ENCODE results near the gene MFN1.
A peak's percentile ranks its signal among the peaks of the same experiment; 100 is the strongest.
"Not testable (repeated sequence)": the region's sequence is repeated elsewhere in the genome, so short reads cannot be mapped to it uniquely, and the experiment has no call there.

MFN1 gene

DNA sequence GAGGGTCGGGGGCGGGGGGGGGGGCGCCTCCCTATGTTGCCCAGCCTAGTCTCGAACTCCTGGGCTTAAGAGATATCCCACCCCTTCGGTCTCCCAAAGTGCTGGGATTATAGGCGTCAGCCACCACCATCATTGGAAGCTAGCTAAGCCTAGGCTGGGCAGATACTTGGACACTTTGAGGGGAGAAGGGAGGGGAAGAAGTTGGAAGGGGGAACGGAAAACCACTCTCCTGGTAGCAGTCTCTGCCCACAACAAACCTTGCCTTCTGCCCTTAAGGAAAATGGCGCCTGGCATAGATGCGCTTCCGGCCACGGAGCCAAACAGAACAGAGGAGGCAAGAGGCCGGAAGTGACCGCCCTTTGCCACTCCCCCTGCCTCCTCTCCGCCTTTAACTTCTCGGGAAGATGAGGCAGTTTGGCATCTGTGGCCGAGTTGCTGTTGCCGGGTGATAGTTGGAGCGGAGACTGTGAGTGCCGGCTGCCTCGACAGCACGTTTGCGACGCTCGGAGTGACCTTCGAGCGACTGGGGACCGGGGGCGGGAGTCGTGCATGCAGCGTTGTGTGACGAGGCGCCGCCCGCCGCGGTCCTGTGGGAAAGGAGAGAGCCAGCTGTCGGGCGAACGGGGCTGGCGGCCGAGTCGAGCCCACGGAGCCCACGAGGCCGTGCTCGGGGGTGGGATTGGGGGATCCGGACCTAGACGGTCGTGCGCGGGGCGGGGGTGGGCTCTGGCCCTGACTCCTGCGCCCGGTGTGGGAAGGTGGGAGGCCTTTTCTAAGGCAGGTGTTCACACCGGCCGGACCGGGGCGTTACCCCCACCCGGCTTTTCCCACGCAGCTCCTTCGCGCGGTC lies at the start of gene MFN1:
MFN1 (plus strand) TSS at position 365 of the 850 bp plus-strand sequence. CDS start 1,143 bp downstream, outside the sequence.
- DNase-seq, result peak; percentile 69

DNA sequence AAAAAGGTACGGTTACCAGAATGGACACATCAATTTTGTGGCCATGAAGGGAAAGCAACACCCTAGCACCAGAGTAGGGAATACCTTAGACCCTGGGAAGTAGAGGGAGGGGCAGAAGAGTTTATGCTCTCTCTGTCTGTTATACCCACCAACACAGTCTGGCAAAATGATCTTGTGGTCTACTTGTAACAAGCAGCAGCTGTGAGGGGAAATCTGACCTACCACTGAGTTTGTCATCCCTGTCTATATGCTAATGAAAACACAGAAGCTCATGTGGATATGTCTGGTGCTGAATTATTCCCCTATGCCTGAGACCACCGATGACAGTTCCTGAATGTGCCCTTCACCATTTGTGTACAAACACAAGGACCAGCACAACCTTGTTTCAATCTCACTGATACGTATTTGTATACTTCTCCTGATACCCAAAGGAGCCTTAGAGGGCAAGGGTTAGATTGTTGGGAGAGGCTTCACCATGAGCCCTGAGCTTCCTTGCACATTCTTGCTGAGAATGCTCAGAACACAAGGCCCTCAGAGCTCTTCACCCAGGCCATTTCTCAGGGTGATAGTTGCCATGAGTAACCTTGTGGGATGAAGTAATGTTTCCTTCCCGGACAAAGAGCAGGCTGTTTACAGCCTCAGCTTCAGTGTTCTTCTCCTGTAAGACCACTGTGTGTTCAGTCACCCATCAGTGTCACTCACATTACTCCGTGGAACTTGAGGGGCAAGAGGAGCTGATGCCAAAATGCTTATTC lies 49.4 kb upstream of the MFN1 start:
- no peak for DNase-seq

DNA sequence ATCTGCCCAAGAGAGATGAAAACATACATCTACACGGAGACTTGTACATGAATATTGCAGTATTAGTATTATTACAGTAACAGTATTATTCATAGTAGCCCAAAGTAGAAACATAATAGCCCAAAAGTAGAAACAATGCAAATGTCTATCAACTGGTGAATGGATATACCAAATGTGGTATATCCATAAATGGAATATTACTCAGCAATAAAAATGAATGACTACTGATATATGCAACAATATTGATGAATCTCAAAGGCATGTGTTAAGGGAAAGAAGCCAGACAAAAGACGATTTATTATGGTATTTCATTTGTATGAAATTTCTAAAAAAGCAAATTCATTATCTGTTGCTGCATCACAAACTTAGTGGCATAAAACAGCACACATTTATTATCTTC lies 48.2 kb upstream of the MFN1 start:
- no peak for DNase-seq

DNA sequence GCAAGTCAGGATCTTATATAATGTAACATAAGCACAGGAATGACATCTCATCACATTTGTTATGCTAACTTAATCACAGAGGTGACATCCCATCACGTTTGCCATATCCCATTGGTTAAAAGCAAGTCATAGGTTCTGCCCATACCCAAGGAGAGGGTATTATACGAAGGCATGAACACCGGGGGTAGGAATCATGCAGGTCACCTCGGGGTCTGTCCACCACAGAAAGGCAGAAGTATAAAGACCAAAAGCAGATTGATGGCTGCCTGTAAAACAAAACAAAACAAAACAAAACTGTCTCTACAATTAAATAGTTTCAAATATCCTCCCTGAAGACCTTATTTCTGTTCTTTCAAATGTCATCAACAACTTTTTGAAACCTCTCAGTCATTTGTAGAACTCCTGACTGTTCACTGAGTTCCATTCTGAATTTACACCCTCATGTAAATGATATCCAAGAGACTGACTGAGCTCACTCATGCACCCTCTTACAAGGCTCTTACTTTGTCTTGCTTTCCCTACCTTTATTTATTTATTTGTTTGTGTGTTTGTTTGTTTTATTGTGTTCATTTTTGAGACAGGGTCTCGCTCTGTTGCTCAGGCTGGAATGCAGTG lies 47.4 kb upstream of the MFN1 start:
- DNase-seq, result no peak

DNA sequence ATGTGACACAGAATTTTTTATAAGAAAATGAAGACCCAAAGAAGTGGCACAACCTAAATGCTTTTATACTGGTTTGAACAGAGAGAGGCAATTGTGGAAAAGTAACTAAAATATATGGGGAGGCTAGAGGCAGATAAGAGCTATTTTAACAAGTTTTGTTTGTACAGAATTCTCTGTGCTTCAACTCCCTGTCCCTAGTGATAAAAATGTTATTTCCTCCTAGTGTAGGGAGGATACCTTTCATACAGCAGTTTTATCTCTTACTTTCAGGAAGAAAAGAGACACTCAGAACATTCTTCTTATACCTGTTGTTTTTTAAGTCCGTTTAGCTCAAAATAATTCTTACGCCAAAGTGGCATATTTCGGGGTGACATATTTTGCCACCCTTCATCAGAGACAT lies 45.9 kb upstream of the MFN1 start:
- no peak for DNase-seq

DNA sequence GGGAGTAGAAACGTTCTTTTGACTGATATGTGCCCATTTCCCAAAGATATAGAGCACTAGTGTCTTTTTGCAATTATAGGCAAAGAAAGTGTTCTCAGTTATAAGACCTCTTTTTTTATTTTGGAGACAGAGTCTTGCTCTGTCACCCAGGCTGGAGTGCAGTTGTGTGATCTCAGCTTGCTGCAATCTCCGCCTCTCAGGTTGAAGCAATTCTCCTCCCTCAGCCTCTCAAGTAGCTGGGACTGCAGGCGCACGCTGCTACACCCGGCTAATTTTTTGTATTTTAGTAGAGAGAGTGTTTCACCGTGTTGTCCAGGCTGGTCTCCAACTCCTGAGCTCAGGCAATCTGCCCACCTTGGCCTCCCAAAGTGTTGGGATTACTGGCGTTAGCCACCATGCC lies 45.4 kb upstream of the MFN1 start:
- no peak for DNase-seq

DNA sequence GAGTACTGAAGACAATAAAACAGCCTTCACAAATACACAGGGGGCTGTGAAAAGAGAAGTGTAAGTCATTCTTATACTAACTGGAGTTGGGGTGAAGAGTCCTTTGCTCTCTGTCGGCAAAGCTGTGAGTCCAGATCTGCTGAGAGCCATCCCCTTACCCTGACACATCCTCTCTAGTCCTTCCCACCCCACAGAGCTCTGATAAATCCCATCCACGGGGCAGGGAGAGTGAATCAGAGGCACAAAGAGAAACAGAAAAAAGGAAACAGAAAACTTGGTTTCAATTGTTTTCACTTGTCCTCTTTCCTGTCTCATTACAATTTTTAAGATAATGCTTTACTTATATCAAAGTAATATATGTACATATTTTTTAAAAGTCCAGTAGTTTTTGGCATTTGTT lies 42.9 kb upstream of the MFN1 start:
- DNase-seq, result no peak

DNA sequence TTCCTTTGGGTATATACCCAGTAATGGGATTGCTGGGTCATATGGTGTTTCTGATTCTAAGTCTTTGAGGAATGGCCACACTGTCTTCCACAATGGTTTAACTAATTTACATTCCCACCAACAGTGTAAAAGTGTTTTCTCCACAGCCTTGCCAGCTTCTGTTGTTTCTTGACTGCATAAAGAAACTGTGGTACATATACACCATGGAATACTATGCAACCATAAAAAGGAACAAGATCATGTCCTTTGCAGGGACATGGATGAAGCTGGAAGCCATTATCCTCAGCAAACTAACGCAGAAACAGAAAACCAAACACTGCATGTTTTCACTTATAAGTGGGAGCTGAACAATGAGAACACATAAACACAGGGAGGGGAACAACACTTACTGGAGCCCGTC lies 40.1 kb upstream of the MFN1 start:
- not testable (repeated sequence) for DNase-seq

DNA sequence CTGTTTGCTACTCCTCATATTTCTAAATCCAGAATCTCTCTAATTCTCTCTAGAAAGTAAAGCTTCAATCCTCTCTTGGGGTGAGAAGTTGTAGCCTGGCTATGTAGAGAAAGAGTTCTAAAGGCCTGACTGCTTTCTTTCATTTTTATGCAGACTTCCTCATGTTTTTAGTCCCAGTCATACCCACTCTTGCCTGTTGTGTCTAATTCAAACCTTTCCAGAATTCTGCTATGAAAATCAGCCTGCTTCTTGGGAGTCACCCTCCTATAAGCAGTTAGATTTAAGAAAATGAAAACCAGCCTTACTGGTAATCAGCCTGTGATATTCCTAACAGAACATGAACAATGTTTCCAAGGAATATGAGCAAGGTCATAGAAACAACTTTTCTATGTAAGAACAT lies 39.5 kb upstream of the MFN1 start:
- no peak for DNase-seq

DNA sequence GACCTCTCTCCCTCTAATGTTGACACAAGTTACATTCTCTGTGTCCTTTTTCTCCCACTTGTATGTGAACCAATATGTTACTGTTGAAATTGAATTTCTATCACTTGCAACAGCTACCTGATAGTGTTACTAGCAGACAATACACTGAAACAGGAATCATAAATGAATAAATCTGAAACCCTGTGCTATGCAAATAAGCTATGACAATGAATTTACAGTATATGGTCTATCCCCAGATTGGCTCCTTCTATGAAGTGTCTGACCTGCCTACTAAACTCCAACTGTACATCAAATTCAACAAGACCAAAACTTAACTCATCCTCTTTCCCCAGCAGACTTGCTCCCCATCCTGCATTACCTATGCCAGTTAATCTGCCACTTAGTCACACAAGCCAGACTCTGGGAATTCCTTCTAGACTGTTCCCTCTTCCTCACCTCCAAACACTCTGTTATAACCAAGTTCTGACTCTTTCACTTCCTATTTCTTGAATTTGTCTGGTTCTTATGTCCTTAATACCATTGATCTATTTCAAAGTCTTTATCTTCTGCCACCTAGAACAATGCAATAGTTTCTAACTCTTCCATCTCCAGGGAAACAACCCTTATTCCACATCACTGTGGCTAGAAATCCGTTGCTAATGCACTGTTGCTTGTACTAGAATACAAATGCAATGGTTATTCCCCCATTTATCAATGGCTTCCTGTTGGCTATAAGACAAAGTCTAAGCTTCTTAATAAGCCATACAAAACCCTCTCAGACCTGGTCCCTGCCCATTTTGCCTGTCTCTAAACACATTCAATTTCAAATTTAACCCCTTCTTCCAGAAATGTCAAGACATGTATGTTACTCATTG lies 38.1 kb upstream of the MFN1 start:
- DNase-seq, result no peak

DNA sequence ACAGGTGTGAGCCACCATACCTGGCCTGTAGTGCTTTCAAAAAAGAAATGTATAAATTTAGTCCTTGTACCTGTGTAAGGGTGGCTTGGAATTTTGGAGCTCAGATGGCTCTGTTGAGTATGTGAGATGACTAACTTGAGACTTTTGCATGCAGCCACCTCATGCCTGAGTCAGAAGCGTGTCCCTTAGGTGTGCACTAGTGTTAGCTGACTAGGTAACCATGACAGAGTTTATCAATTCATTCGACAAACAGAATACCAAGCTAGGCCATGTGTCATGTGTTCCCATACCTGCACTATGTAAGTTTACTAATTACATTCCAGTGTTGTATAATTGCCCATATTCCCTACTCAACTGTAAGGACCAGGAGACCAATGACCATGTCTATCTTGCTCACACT lies 28.6 kb upstream of the MFN1 start:
- DNase-seq, result no peak

DNA sequence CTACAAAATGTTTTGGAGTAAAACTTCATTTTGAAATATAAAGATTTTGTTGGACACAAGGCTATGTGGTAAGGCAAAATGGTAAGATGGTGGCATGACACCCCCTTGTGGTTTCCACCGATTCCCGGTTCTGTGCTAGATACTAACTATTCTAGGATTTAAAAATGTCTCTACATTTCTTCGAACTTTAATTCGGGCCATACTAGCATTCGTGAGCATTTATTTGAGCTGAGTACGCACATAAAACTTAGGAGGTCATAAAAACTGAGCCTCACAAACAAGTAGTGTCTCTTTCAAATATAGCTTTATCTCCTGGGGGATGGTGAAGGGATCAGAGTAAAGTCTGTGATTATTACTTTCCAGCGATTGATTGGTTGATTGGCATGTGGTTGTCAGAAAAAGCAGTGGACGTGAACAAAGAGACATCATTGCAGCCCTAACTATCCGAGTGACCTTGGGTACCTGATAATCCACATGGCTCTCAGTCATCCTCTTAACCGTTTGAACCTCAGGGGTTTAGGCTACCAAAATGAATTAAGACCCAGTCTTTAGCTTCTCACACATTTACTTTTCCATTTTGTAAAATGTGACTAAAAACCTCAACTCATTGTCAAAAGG lies 25.7 kb upstream of the MFN1 start:
- no peak for DNase-seq

DNA sequence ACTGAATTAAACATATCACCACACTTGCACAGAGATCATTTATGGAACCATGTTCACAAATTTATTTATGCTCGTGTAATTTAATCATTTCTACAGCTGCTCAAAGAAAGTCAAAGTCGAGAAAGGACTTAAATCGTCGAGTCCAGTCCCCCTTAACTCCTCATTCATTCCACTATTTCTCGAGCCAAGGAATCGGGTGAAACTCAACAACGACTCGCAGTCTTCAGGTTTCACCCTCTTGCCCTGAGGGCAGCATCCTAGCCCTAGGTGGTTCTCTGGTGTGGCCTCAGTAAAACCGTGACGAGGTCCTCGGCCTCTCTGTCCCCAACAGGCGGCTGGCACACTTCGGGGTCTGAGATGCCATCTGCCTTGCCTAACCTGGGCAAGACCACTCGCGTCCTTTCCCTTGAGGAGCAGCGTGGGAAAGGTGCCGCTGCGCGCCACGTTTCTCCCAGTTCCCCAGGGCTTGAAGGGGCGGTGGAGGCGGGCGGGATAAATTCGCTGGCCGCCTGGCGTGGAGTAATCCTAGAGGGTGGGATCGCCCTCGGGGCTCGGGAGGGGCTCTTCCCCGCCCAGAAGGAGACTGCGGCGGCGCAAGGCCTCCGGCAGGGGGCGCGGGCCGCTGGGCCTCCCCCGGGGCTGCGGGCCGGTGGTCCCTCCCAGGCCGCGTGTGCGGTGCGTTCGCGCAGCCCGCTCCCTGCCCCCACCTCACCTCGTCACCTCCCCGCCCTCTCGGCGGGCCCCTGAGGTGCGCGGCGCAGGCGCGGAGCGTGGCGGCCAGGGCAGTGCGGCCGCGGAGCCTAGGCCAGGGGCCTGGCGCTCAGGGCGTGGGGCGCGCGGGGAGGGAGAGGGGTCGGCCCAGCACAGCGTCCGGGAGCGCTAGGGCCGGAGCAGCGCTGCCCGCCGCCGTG lies 25.0 kb upstream of the MFN1 start, which contains the start of gene ZNF639:
ZNF639 (plus strand) TSS at position 746 of the 911 bp plus-strand sequence. CDS start 5,263 bp downstream, outside the sequence.
- DNase-seq, result no peak

DNA sequence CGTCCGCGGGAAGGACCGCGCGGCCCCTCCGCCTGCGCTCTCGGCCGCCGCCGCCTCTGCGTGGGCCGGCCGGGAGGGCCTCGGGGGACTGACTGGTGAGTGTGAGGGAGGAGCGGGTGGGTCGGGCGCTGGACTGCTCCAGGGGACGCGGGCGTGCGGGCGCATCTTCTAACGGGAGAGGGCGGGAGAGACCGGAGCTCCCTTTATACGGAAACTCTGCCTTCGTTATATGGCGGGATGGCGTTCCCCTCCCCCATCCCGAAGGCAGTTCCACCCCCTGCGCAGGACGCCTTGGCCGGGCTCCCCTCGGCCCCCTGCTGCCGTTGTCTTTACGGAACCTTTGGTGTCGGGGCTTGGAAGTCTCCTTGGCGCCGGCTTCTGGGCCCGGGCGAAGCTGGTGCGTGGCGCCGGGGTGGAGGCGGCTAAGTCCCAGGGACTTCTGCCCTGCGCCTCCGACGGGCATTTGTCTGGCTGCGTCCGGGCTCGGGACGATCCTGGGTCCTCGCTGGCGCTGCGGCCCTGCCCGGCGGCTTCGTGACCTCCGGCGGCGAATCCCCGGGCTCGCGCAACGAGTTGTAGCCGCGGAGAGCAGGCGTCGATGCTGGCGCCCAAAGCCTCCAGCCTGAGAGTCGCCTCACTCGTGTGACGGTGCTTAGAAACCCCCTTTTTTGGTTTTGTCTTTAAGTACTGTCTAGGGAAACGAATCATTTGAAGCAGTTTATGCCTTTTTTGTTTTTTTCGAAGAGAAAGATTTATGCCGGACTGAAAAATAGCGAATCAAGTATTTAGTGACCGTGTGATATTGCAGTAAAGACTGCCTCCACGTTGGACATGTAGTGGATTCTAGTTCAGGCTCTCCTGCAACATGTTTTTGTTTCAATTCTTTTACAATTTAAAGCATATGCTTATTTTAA lies 24.1 kb upstream of the MFN1 start:
- no peak for DNase-seq

DNA sequence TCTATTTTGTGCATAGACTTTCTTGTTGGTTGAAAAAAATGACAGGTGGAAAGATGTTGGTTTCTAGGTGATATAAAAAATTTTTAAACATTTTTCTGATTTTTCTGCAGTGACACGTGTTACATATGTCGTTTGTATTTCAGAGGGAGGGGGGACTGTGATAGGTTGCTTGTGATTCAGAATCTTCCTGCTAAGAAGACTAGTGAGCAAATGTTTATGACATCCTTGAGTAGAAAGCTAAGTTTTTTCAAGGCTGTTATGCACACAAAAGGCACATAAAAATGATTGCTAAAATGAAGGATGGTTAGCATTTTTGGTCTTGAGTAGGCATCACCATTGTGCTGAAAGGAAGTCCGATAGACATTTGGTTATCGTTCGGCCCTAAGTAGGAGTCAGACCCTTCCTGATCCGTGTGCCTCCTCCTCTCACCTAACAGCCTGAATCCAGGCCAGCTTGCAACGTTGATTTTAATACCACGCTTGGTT lies 23.2 kb upstream of the MFN1 start:
- DNase-seq, result no peak

DNA sequence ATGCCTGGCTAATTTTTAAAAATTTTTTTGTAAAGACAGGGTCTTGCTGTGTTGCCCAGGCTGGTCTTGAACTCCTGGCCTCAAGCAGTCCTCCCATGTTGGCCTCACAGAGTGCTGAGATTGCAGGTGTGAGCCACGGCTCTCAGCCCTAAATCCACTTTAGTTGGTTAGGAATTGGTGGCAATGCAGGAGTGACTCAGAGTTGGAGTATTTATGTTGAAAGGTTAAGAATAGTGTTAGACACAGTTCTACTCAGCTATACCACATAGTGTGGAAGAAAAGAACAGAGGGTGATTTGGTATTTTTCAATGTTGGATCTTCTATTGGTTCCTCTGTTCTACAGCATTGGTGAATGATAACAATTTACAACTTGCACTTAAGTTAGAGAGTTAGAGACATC lies 17.1 kb upstream of the MFN1 start:
- no peak for DNase-seq

DNA sequence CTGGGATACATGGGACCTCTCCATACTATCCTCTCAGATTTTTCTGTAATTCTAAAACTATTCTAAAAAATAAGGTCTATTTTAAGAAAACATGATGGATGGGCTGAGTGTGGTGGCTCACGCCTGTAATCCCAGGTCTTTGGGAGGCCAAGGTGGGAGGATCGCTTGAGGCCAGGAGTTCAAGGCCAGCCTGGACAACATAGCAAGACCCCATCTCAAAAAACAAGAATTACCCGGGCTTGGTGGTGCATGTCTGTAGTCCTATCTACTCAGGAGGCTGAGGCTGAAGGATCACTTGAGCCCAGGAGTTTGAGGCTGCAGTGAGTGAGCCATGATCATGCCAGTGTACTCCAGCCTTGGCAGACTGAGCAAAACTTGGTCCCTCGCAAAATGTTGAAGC lies 15.3 kb upstream of the MFN1 start:
- no peak for DNase-seq

DNA sequence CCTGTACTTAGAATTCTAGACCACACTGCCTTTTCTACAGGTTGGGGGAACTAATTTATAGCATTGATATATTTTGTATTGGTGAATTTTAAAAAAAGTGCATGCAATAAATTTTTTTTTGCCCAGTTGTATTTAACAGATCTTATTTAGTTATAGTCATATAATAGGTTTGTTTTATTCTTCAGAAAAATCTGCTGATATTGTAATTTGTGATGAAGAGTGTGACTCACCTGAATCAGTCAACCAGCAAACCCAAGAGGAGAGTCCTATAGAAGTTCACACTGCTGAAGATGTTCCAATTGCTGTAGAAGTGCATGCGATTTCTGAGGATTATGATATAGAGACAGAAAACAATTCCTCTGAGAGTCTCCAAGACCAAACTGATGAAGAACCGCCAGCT lies 14.4 kb upstream of the MFN1 start:
- DNase-seq, result no peak

DNA sequence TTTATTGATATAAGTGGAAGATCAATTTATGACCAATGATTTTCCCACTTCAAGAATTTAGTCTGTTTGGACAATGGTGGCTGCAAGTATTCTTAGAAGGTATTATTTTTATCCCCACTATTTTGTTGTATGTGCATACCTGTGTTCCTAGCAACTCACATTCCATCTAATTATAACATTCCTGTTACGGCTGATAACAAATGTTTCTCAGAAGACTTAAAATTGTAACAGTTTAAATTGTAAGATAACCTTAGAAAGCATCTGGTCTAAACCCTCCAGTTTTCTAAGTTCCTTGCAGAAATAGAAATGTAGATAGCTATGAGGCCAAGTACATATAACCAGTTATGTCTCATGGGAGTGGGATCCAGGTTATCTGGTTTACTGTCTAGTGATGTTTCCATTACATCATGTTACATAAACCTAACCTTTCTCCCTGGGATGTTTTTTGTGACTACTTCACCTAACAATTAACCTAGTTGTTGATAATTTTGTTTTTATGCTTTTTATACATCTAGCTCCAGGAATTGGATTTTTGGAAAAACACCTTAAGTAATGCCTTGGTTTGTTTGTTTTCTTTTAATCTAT lies 11.1 kb upstream of the MFN1 start:
- DNase-seq, result no peak

Measured in SIG-M5 (cell line).